GM12878 (cell line): Measurements from ENCODE around the gene ENDOG. TPM values are rescaled to one million over a fixed set of nuclear protein-coding genes. Genes with fewer than 3 reads are reported as not detected.
A peak's percentile ranks its signal among the peaks of the same experiment; 100 is the strongest.

Source experiments
- CHD1 ChIP-seq: IDR thresholded peaks from 2 replicates; pipeline ENCODE4 v1.6.1; 2012; ENCODE audit warnings: low read depth, low read length, improper control_type of control experiment
- EZH2 ChIP-seq: IDR thresholded peaks from 2 replicates; pipeline ENCODE4 v1.6.1; 2012; ENCODE audit warnings: low read depth, mild to moderate bottlenecking, control low read depth, inconsistent platforms, low read length, borderline replicate concordance; ENCODE audit not compliant: control insufficient read depth
- KAT2A ChIP-seq: conservative IDR thresholded peaks from 2 replicates; pipeline ENCODE4 v1.6.1; 2011; ENCODE audit warnings: low read depth, low read length; ENCODE audit not compliant: control insufficient read depth
- MXI1 ChIP-seq: fragments of 150-350 bp; IDR thresholded peaks from 2 replicates; pipeline ENCODE4 v1.6.1; 2011; ENCODE audit warnings: low read depth, mild to moderate bottlenecking, inconsistent platforms, low read length, improper control_type of control experiment
- MYB ChIP-seq: fragments of 150-350 bp; IDR thresholded peaks from 2 replicates; pipeline ENCODE4 v1.6.1; 2014; ENCODE audit warnings: mild to moderate bottlenecking, low read depth, low read length, borderline replicate concordance
- NFYA ChIP-seq: IDR thresholded peaks from 2 replicates; pipeline ENCODE4 v1.6.1; 2011; ENCODE audit warnings: low read depth, mild to moderate bottlenecking, low read length, improper control_type of control experiment, borderline replicate concordance
- RAD51 ChIP-seq: fragments of 450-650 bp; IDR thresholded peaks from 2 replicates; pipeline ENCODE4 v1.6.1; 2016; ENCODE audit warnings: moderate library complexity, mild to moderate bottlenecking, inconsistent platforms
- RFX5 ChIP-seq: IDR thresholded peaks from 2 replicates; pipeline ENCODE4 v1.6.1; 2011; ENCODE audit warnings: low read depth, low read length, improper control_type of control experiment
- SUZ12 ChIP-seq: fragments of 200-600 bp; sonication (generic); IDR thresholded peaks from one replicate; pipeline ENCODE4 v1.6.1; 2018; ENCODE audit warnings: antibody characterized with exemption, mild to moderate bottlenecking; ENCODE audit not compliant: unreplicated experiment
- TCF3 ChIP-seq: IDR thresholded peaks from 2 replicates; pipeline ENCODE4 v1.6.1; 2012; ENCODE audit warnings: low read depth, mild to moderate bottlenecking, low read length, borderline replicate concordance; ENCODE audit not compliant: insufficient read depth
- ZNF207 ChIP-seq: fragments of 450-650 bp; IDR thresholded peaks from 2 replicates; pipeline ENCODE4 v1.6.1; 2014; ENCODE audit warnings: antibody characterized with exemption, mild to moderate bottlenecking, borderline replicate concordance
- ZNF274 ChIP-seq: IDR thresholded peaks from one replicate; pipeline ENCODE4 v1.8.0; 2011; ENCODE audit not compliant: insufficient read length, insufficient read depth
- polyA plus RNA-seq, 11 experiments: library from polyadenylated mRNA; depleted of rRNA in 4 of 11; unstranded in 6 of 11; stranded (reverse) in 5 of 11; fragments of >200 nt; fragmentation: Nextera tagmentation in 4 of 11; fragmentation: Illumina TruSeq in 1 of 11; extraction: Ambion mirVana in 4 of 11; extraction: Trizol in 1 of 11; gene quantifications; 1 replicate in 1 of 11; 2 replicates in 10 of 11; pipeline versions ENCODE4 v1.2.1 to v1.2.3, GENCODE V29; 2011 to 2016; ENCODE audit warnings: inconsistent platforms in 2 of 11, missing spikeins in 2 of 11, low read depth in 1 of 11
- total RNA-seq, 4 experiments: library from RNA; depleted of rRNA in 3 of 4; stranded (reverse); fragments of >200 nt in 3 of 4; fragmentation: Illumina TruSeq in 1 of 4; extraction: Trizol in 1 of 4; gene quantifications; 2 replicates each; pipeline versions ENCODE4 v1.2.1 to v1.2.3, GENCODE V29; 2013 to 2021
- TF ChIP-seq, protein P1 (sequence below): fragments of 450-650 bp; IDR thresholded peaks from 2 replicates; pipeline ENCODE4 v1.6.1; 2017; ENCODE audit warnings: mild to moderate bottlenecking
- TF ChIP-seq, protein P2 (sequence below): fragments of 450-650 bp; IDR thresholded peaks from 2 replicates; pipeline ENCODE4 v1.6.1; 2016; ENCODE audit warnings: mild to moderate bottlenecking
- TF ChIP-seq, protein P3 (sequence below): IDR thresholded peaks from 2 replicates; pipeline ENCODE4 v1.6.1; 2012; ENCODE audit warnings: low read length, inconsistent platforms
- TF ChIP-seq, protein P4 (sequence below): fragments of 450-650 bp; IDR thresholded peaks from 2 replicates; pipeline ENCODE4 v1.6.1; 2017; ENCODE audit warnings: antibody characterized with exemption, mild to moderate bottlenecking, moderate library complexity
- TF ChIP-seq, protein P5 (sequence below): fragments of 450-650 bp; IDR thresholded peaks from 2 replicates; pipeline ENCODE4 v1.6.1; 2017; ENCODE audit warnings: mild to moderate bottlenecking, moderate library complexity

The ENDOG gene
- total and polyA plus RNA-seq, 10 of the 15 experiments (the other 5 are each of a cell fraction or from before 2014, with no cell fraction given), result 0.84 to 29.2 (median 9.0) TPM

DNA sequence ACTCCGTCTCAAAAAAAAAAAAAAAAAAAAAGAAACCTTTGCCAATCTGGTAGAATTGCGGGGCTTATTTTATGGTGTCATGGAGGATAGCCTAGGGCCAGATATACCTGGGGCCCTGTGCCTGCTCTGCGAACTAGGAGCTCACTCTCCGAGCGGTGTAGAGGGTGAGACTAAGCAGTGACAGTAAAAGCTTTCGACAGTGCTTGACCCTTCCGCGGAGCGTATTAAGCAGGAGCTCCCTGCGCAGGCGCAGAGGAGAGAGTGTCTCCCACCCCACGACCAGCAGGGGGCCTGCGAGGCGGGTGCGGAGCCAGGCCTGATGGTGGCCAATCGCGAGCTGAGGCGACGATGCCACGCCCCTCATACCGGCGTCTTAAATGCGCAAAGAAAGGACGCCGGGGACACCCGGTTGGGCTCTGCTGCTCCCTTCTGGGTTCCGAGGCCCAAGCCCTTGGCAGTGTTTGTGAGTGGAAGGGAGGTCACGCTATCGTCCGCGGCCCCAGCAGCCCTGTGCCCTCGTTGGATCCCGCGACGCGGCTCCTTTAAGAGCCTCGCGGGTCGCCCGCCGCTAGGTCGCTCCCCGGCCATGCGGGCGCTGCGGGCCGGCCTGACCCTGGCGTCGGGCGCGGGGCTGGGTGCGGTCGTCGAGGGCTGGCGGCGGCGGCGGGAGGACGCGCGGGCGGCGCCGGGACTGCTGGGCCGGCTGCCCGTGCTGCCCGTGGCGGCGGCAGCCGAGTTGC is at the start of gene ENDOG (continued):
- TF ChIP-seq, protein P1, sequence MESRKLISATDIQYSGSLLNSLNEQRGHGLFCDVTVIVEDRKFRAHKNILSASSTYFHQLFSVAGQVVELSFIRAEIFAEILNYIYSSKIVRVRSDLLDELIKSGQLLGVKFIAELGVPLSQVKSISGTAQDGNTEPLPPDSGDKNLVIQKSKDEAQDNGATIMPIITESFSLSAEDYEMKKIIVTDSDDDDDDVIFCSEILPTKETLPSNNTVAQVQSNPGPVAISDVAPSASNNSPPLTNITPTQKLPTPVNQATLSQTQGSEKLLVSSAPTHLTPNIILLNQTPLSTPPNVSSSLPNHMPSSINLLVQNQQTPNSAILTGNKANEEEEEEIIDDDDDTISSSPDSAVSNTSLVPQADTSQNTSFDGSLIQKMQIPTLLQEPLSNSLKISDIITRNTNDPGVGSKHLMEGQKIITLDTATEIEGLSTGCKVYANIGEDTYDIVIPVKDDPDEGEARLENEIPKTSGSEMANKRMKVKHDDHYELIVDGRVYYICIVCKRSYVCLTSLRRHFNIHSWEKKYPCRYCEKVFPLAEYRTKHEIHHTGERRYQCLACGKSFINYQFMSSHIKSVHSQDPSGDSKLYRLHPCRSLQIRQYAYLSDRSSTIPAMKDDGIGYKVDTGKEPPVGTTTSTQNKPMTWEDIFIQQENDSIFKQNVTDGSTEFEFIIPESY, result no peak
- TF ChIP-seq, protein P2, sequence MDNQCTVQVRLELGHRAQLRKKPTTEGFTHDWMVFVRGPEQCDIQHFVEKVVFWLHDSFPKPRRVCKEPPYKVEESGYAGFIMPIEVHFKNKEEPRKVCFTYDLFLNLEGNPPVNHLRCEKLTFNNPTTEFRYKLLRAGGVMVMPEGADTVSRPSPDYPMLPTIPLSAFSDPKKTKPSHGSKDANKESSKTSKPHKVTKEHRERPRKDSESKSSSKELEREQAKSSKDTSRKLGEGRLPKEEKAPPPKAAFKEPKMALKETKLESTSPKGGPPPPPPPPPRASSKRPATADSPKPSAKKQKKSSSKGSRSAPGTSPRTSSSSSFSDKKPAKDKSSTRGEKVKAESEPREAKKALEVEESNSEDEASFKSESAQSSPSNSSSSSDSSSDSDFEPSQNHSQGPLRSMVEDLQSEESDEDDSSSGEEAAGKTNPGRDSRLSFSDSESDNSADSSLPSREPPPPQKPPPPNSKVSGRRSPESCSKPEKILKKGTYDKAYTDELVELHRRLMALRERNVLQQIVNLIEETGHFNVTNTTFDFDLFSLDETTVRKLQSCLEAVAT, result peak; percentile 98
- TF ChIP-seq, protein P3, sequence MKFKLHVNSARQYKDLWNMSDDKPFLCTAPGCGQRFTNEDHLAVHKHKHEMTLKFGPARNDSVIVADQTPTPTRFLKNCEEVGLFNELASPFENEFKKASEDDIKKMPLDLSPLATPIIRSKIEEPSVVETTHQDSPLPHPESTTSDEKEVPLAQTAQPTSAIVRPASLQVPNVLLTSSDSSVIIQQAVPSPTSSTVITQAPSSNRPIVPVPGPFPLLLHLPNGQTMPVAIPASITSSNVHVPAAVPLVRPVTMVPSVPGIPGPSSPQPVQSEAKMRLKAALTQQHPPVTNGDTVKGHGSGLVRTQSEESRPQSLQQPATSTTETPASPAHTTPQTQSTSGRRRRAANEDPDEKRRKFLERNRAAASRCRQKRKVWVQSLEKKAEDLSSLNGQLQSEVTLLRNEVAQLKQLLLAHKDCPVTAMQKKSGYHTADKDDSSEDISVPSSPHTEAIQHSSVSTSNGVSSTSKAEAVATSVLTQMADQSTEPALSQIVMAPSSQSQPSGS, result no peak
- TF ChIP-seq ZNF274 (no peak), TCF3 (no peak), ZNF207 (peak; percentile 94), MXI1 (peak; percentile 20; the same call in 1 of the 2 replicates), RAD51 (no peak), RFX5 (0 out of 2 replicates have a peak, but pooled peaks have one; percentile 19), KAT2A (no peak), MYB (no peak), EZH2 (no peak), NFYA (no peak), CHD1 (no peak), SUZ12 (no peak)
- TF ChIP-seq, protein P4, sequence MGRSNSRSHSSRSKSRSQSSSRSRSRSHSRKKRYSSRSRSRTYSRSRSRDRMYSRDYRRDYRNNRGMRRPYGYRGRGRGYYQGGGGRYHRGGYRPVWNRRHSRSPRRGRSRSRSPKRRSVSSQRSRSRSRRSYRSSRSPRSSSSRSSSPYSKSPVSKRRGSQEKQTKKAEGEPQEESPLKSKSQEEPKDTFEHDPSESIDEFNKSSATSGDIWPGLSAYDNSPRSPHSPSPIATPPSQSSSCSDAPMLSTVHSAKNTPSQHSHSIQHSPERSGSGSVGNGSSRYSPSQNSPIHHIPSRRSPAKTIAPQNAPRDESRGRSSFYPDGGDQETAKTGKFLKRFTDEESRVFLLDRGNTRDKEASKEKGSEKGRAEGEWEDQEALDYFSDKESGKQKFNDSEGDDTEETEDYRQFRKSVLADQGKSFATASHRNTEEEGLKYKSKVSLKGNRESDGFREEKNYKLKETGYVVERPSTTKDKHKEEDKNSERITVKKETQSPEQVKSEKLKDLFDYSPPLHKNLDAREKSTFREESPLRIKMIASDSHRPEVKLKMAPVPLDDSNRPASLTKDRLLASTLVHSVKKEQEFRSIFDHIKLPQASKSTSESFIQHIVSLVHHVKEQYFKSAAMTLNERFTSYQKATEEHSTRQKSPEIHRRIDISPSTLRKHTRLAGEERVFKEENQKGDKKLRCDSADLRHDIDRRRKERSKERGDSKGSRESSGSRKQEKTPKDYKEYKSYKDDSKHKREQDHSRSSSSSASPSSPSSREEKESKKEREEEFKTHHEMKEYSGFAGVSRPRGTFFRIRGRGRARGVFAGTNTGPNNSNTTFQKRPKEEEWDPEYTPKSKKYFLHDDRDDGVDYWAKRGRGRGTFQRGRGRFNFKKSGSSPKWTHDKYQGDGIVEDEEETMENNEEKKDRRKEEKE, result no peak
- TF ChIP-seq, protein P5, sequence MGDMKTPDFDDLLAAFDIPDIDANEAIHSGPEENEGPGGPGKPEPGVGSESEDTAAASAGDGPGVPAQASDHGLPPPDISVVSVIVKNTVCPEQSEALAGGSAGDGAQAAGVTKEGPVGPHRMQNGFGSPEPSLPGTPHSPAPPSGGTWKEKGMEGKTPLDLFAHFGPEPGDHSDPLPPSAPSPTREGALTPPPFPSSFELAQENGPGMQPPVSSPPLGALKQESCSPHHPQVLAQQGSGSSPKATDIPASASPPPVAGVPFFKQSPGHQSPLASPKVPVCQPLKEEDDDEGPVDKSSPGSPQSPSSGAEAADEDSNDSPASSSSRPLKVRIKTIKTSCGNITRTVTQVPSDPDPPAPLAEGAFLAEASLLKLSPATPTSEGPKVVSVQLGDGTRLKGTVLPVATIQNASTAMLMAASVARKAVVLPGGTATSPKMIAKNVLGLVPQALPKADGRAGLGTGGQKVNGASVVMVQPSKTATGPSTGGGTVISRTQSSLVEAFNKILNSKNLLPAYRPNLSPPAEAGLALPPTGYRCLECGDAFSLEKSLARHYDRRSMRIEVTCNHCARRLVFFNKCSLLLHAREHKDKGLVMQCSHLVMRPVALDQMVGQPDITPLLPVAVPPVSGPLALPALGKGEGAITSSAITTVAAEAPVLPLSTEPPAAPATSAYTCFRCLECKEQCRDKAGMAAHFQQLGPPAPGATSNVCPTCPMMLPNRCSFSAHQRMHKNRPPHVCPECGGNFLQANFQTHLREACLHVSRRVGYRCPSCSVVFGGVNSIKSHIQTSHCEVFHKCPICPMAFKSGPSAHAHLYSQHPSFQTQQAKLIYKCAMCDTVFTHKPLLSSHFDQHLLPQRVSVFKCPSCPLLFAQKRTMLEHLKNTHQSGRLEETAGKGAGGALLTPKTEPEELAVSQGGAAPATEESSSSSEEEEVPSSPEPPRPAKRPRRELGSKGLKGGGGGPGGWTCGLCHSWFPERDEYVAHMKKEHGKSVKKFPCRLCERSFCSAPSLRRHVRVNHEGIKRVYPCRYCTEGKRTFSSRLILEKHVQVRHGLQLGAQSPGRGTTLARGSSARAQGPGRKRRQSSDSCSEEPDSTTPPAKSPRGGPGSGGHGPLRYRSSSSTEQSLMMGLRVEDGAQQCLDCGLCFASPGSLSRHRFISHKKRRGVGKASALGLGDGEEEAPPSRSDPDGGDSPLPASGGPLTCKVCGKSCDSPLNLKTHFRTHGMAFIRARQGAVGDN, result no peak
